Chondrocyte (in vitro differentiated cells): ENCODE results near the gene OR13C2. TPM values are rescaled to one million over a fixed set of nuclear protein-coding genes. Genes with fewer than 3 reads are reported as not detected.
A peak's percentile ranks its signal among the peaks of the same experiment; 100 is the strongest.
"Not testable (repeated sequence)": the region's sequence is repeated elsewhere in the genome, so short reads cannot be mapped to it uniquely, and the experiment has no call there.

Experiments
- DNase-seq: peaks from one replicate; pipeline ENCODE4 v3.0.0; 2021; ENCODE audit warnings: mixed read lengths, low spot score
- H3K27ac Mint-ChIP-seq: one replicate; pipeline ENCODE4 v1.8.0; 2021; ENCODE audit warnings: mild to moderate bottlenecking, moderate library complexity, mixed read lengths; ENCODE audit not compliant: unreplicated experiment
- H3K27me3 Mint-ChIP-seq: 2 replicates; pipeline ENCODE4 v1.8.0; 2021; ENCODE audit warnings: low read depth, mixed read lengths
- H3K36me3 Mint-ChIP-seq: 2 replicates; pipeline ENCODE4 v1.8.0; 2021; ENCODE audit warnings: low read depth, mixed read lengths
- H3K4me1 Mint-ChIP-seq: 2 replicates; pipeline ENCODE4 v1.8.0; 2021; ENCODE audit warnings: low read depth, mild to moderate bottlenecking, mixed read lengths
- H3K4me3 Mint-ChIP-seq: one replicate; pipeline ENCODE4 v1.8.0; 2021; ENCODE audit warnings: mild to moderate bottlenecking, moderate library complexity, mixed read lengths; ENCODE audit not compliant: unreplicated experiment
- H3K9me3 Mint-ChIP-seq: 2 replicates; pipeline ENCODE4 v1.8.0; 2021; ENCODE audit warnings: low read depth, mixed read lengths
- total RNA-seq: library from RNA; stranded (reverse); gene quantifications from 3 replicates; pipeline ENCODE4 v1.2.1, GENCODE V29; 2021
- TF ChIP-seq, protein P1 (sequence below): fragments of 200-600 bp; sonication (generic); IDR thresholded peaks from 2 replicates; pipeline ENCODE4 v1.5.0; 2021; ENCODE audit warnings: antibody characterized with exemption, mild to moderate bottlenecking, moderate library complexity

OR13C2 gene
- total RNA-seq, 1 donor from 2014 or later, result not detected

DNA sequence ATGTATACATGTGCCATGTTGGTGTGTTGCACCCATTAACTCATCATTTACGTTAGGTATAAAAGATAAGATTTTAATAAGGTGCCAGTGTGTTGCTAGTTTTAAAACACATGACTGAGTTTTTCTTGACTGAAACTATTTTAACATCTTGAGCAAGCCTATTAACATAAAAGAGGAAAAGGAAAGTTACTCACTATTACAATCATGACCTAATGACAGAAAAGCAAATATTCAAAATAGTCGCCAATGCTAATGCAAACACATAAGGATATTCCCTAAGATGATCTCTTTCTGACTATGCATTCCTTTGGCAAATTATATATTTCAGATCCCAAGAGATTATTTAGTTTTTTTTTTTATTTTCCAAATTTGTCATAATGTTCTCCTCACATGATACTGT lies 5.8 kb upstream of the OR13C2 start:
- TF ChIP-seq, protein P1, sequence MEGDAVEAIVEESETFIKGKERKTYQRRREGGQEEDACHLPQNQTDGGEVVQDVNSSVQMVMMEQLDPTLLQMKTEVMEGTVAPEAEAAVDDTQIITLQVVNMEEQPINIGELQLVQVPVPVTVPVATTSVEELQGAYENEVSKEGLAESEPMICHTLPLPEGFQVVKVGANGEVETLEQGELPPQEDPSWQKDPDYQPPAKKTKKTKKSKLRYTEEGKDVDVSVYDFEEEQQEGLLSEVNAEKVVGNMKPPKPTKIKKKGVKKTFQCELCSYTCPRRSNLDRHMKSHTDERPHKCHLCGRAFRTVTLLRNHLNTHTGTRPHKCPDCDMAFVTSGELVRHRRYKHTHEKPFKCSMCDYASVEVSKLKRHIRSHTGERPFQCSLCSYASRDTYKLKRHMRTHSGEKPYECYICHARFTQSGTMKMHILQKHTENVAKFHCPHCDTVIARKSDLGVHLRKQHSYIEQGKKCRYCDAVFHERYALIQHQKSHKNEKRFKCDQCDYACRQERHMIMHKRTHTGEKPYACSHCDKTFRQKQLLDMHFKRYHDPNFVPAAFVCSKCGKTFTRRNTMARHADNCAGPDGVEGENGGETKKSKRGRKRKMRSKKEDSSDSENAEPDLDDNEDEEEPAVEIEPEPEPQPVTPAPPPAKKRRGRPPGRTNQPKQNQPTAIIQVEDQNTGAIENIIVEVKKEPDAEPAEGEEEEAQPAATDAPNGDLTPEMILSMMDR, result no peak
- H3K4me3 Mint-ChIP-seq, result no peak overlapping the region
- H3K27me3 Mint-ChIP-seq, result peaks cover 12% of the 10 kb centered on the region
- no peaks in the 10 kb centered on the region for H3K9me3 Mint-ChIP-seq
- no peak for DNase-seq
- H3K27ac Mint-ChIP-seq, result no peak overlapping the region
- H3K4me1 Mint-ChIP-seq, result no peaks in the 10 kb centered on the region
- no peaks in the 10 kb centered on the region for H3K36me3 Mint-ChIP-seq

DNA sequence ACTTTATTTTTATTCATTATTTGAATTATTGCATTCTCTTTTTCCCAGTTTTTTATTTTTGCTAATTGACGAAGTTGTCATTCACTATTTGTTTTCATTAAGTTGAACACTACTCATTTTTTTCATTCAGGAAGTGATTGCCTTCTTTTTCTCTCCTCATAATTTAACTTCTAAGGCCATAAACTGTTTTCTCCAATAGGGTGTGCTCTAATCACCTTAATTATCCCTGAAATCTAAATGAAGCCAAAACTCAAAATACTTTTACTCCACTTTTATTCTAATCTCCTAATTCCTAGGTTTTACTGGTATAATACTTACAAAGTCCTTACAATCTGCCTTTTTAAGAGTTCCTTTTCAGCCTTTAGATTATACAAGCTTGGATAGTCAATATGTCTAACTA lies 2.9 kb upstream of the OR13C2 start:
- Mint-ChIP-seq H3K9me3 (no peaks in the 10 kb centered on the region), H3K27ac (no peak overlapping the region), H3K27me3 (peaks cover 29% of the 10 kb centered on the region), H3K4me1 (no peaks in the 10 kb centered on the region), H3K36me3 (no peaks in the 10 kb centered on the region), H3K4me3 (no peak overlapping the region)
- no peak for DNase-seq
- TF ChIP-seq, protein P1, result peak; percentile 59

DNA sequence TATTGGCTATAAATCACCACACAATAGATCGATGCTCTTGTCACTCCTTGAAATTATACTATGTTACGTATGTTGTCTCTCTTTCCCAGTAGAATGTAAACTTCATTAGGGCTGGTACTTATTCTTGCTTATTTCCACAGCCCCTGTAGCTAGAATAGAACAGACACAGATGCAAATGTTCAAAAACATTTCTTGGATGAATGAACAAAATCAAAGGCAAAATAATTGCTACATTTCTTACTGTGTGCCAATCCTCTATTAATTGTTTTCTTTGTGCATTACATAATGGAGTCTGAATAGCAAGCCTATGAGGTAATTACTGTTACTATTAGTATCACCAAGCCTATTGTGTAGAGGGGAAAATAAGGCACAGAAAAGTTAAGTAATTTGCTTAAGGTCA lies 725 bp upstream of the OR13C2 start:
- H3K4me3 Mint-ChIP-seq, result no peak overlapping the region
- H3K9me3 Mint-ChIP-seq, result no peaks in the 10 kb centered on the region
- H3K4me1 Mint-ChIP-seq, result no peaks in the 10 kb centered on the region
- no peaks in the 10 kb centered on the region for H3K36me3 Mint-ChIP-seq
- no peak for DNase-seq
- peaks cover 26% of the 10 kb centered on the region for H3K27me3 Mint-ChIP-seq
- TF ChIP-seq, protein P1, result no peak
- H3K27ac Mint-ChIP-seq, result no peak overlapping the region

DNA sequence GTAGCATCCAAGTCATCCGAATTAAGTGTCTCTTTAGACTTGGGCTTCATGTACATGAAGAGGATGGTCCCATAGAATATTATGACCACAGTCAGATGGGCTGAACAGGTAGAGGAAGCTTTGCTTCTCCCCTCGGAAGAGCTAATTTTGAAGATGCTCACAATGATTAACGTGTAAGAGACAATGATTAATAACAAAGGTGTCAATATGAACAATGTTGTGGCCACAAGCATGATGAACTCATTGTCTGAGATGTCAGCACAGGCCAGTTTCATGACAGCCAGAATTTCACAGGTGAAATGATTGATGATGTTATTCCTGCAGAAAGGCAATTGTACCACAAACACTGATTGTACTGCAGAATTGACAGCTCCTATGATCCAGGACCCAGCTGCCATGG lies 626 bp downstream of the OR13C2 start:
- Mint-ChIP-seq H3K4me1 (no peaks in the 10 kb centered on the region), H3K9me3 (no peaks in the 10 kb centered on the region), H3K27me3 (peaks cover 26% of the 10 kb centered on the region), H3K27ac (no peak overlapping the region), H3K4me3 (no peak overlapping the region), H3K36me3 (no peaks in the 10 kb centered on the region)
- TF ChIP-seq, protein P1, result no peak
- no peak for DNase-seq

DNA sequence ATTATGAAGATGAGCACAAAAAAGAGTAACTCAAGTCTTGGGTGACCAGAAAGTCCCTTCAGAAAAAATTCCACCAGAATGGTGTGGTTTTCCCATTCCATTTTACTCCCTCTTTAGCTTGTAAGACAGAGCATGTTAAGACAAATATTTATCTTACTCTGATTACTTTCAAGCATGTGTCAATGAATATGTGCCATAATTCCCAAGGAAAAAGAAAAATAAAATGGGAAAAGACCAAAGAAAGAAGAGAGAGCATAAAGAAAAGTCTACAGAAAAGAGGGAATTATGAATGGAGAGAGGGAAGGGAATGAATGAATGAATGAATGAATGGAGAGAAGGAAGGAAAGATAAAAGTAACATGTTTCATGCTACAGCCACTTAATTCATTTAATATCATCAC lies 6.1 kb downstream of the OR13C2 start, which contains the start of gene OR13C5:
OR13C5 (minus strand) TSS at position 101 of the 400 bp plus-strand sequence; CDS start at position 101, 0 bp downstream.
- not testable (repeated sequence) for H3K4me1 Mint-ChIP-seq, H3K9me3 Mint-ChIP-seq, H3K36me3 Mint-ChIP-seq, DNase-seq, H3K4me3 Mint-ChIP-seq, H3K27ac Mint-ChIP-seq
- peaks cover 13% of the 10 kb centered on the region for H3K27me3 Mint-ChIP-seq

DNA sequence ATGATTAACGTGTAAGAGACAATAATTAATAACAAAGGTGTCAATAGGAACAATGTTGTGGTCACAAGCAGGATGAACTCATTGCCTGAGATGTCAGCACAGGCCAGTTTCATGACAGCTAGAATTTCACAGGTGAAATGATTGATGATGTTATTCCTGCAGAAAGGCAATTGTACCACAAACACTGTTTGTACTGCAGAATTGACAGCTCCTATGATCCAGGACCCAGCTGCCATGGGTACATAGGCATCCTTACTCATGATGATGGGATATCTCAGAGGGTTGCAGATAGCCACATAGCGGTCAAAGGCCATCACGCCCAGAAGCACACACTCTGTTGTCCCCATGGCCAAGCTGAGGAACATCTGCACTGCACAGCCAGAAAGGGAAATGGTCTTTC lies 6.7 kb downstream of the OR13C2 start:
- H3K9me3 Mint-ChIP-seq, H3K36me3 Mint-ChIP-seq, H3K27ac Mint-ChIP-seq, H3K4me1 Mint-ChIP-seq, DNase-seq, H3K4me3 Mint-ChIP-seq: not testable (repeated sequence)
- H3K27me3 Mint-ChIP-seq, result peaks cover 11% of the 10 kb centered on the region
